ENCODE measurements around the gene NOSTRIN.
A peak's percentile ranks its signal among the peaks of the same experiment; 100 is the strongest.

Gene NOSTRIN

GRCh38 chr2:168889635-168890005 lies 87.2 kb downstream of the NOSTRIN start:
- DNase-seq = no peak

- DNase-seq = peak; percentile 94
These were observed 87.8 kb downstream of the NOSTRIN start, which contains the start of gene SPC25 for GRCh38 chr2:168890006-168890782. TSS of gene SPC25 (minus strand) at chr2:168890430. CDS start at chr2:168889519, 911 bp downstream.

GRCh38 chr2:168892327-168892726 lies 89.9 kb downstream of the NOSTRIN start:
- no peak for DNase-seq

GRCh38 chr2:168894101-168894500 lies 91.7 kb downstream of the NOSTRIN start:
- DNase-seq = no peak

GRCh38 chr2:168894720-168895119 lies 92.3 kb downstream of the NOSTRIN start:
- DNase-seq = no peak

- DNase-seq = no peak
These were observed 93.3 kb downstream of the NOSTRIN start for GRCh38 chr2:168895771-168896170.

GRCh38 chr2:168896783-168897182 lies 94.3 kb downstream of the NOSTRIN start:
- no peak for DNase-seq

GRCh38 chr2:168897449-168897848 lies 95.0 kb downstream of the NOSTRIN start:
- DNase-seq = no peak

GRCh38 chr2:168901003-168901402 lies 98.6 kb downstream of the NOSTRIN start, which contains the start of gene G6PC2:
TSS of gene G6PC2 (plus strand) at chr2:168901291. CDS start at chr2:168901332, 41 bp downstream.
- DNase-seq = no peak

GRCh38 chr2:168903888-168904287 lies 101.5 kb downstream of the NOSTRIN start:
- no peak for DNase-seq

- DNase-seq = no peak
These were observed 101.9 kb downstream of the NOSTRIN start for GRCh38 chr2:168904358-168904757.

GRCh38 chr2:168907940-168908662 lies 105.7 kb downstream of the NOSTRIN start:
- DNase-seq = no peak

GRCh38 chr2:168910330-168910729 lies 107.9 kb downstream of the NOSTRIN start:
- no peak for DNase-seq

GRCh38 chr2:168912466-168912865 lies 110.0 kb downstream of the NOSTRIN start:
- DNase-seq = no peak

GRCh38 chr2:168912901-168913369 lies 110.5 kb downstream of the NOSTRIN start:
- peak; percentile 73 for DNase-seq

GRCh38 chr2:168913495-168913894 lies 111.1 kb downstream of the NOSTRIN start:
- no peak for DNase-seq
